Astrocyte of the cerebellum (primary cell): ENCODE measurements around the gene AJAP1.

Source experiments
- DNase-seq: peaks from one replicate; pipeline ENCODE4 v3.0.0-alpha.2; 2011; ENCODE audit warnings: low read depth
- H3K4me3 ChIP-seq: 2 replicates; pipeline ENCODE4 v1.5.1; 2011; ENCODE audit warnings: mild to moderate bottlenecking, low read depth, low read length, moderate library complexity
- in situ Hi-C: cut with HindIII; loops from 2 replicates; pipeline ENCODE4 v1.10.0; 2017; ENCODE audit warnings: low sequenced_read_pairs
- TF ChIP-seq, protein P1 (sequence below): IDR thresholded peaks from 2 replicates; pipeline ENCODE4 v1.5.1; 2012; ENCODE audit warnings: low read length, low read depth, moderate library complexity, mild to moderate bottlenecking; ENCODE audit errors: missing control alignments

Gene AJAP1

DNA sequence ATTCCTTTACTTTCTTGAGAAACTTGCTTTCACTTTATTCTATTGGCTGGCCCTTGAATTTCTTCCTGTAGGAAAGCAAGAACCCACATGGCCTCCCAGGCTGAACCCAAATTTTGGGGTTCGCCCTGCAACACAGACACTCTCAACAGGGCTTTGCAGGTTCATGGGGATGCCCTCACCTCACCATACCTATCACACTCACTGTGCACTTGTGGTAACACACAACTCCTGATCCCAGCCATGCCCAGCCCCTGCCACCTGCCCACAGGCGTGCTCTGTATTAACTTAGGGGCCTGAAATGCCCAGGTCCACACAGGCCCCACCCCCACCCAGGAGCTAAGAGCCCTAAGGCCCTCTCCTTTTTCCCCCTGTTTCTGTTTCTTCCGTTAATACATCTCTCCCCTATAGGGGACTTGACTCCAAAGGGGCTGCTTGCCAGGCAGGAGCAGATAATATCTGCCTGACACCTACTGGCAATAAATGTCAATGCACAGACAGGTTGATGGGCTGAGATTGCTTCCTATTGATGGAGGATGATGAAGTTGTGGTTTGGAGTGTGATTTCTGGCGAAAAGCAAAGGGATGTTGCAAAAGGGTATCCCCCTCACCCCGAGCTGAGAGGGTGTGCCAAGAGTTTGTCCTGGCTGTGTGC lies 171.5 kb downstream of the AJAP1 start:
- TF ChIP-seq, protein P1, sequence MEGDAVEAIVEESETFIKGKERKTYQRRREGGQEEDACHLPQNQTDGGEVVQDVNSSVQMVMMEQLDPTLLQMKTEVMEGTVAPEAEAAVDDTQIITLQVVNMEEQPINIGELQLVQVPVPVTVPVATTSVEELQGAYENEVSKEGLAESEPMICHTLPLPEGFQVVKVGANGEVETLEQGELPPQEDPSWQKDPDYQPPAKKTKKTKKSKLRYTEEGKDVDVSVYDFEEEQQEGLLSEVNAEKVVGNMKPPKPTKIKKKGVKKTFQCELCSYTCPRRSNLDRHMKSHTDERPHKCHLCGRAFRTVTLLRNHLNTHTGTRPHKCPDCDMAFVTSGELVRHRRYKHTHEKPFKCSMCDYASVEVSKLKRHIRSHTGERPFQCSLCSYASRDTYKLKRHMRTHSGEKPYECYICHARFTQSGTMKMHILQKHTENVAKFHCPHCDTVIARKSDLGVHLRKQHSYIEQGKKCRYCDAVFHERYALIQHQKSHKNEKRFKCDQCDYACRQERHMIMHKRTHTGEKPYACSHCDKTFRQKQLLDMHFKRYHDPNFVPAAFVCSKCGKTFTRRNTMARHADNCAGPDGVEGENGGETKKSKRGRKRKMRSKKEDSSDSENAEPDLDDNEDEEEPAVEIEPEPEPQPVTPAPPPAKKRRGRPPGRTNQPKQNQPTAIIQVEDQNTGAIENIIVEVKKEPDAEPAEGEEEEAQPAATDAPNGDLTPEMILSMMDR, result no peak

DNA sequence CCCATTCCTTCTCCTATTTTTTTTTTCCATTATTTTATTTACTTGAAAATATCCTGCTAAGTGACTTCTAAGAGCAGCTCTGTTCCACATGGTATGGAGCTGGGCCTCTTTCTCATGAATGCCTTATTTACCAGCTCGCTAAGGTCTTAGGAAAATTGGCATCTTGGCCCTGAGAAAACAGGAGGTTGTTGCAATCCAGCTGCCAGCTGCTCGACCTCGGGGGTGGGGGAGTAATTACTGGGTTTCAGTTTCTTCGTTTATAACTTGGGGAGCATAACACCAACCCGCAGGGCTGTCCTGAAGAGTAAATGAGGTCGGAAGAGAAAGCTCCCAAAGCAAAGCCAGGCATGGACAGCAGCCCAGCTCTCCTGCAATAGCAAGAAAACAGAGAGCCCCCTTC lies 176.3 kb downstream of the AJAP1 start:
- in situ Hi-C loops, result no loop called here
- H3K4me3 ChIP-seq, result no peak overlapping the region
- TF ChIP-seq, protein P1, result no peak
- no peak for DNase-seq

More for the DNA sequence above, 171.5 kb downstream of the AJAP1 start:
- in situ Hi-C loops, result no loop called here
- no peak for DNase-seq
- no peak overlapping the region for H3K4me3 ChIP-seq

DNA sequence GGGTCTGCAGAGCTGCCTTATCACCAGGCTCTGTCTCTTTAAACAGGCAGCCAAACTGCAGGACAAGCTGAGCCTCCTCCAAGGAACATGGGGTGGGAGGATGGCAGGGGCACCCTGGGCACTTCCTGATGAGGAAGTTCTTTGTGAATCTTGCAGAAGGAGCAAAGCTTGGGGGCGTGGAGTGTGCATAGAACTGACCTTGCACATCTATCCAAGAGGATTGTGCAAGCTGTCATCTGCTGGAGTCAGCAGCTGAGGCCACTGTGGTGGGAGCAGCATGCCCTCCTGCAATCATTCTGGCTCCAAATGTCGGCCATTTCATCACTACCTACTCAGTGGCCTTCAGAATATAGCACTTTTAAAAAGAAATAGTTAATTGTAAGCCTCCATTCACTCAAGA lies 182.2 kb downstream of the AJAP1 start:
- no peak for DNase-seq
- in situ Hi-C loops, result loop anchor here (5.0 kb wide), 1 partner anchor 46 kb away; no protein-coding TSS in a partner anchor
- no peak overlapping the region for H3K4me3 ChIP-seq
- TF ChIP-seq, protein P1, result no peak

DNA sequence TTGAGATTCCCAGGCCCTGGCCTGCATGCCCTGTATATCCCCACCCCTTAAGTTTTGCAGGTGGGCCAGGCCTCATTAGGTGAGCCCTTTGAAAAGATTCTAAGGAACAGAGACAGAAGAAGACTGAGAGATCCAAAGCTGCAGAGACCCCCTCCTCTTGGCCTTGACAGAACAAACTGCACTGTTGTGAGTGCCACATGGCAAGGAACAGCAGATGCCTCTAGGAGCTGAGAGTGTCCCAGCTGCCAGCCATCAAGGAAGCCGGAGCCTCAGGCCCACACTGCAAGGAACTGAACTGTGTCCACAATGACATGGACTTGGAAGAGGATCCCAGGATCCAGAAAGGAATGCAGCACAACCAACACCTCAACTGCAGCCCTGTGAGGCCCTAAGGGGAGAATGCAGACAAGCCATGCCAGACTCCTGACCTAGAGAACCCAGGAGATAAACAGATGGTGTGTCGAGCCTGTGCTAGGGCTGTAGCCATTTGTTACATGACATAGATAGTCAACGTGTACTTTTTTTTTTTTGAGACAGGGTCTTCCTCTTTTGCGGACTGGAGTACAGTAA lies 182.7 kb downstream of the AJAP1 start:
- in situ Hi-C loops, result loop anchor here (5.0 kb wide), 1 partner anchor 45 kb away; no protein-coding TSS in a partner anchor
- TF ChIP-seq, protein P1, result no peak
- no peak for DNase-seq
- H3K4me3 ChIP-seq, result no peak overlapping the region

DNA sequence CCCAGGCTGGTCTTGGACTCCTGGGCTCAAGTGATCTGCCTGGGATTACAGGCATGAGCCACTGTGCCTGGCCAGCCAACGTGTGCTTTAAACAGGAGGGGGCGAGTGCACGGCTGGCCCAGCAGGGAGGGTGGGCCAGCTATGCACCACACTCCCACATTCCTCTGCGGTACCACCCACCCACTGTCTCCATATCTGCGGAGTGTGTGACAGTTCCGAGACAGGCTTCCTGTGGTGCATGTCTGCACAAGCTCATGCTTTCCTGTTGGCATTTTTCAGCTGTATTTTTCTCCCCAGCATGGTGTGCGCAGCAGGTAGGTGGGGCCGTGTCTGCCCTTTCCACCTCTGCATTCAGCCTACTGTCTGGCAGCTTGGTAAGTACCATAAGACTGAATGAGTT lies 183.3 kb downstream of the AJAP1 start:
- no peak overlapping the region for H3K4me3 ChIP-seq
- in situ Hi-C loops, result loop anchor here (5.0 kb wide), 1 partner anchor 45 kb away; no protein-coding TSS in a partner anchor
- no peak for DNase-seq
- TF ChIP-seq, protein P1, result no peak

DNA sequence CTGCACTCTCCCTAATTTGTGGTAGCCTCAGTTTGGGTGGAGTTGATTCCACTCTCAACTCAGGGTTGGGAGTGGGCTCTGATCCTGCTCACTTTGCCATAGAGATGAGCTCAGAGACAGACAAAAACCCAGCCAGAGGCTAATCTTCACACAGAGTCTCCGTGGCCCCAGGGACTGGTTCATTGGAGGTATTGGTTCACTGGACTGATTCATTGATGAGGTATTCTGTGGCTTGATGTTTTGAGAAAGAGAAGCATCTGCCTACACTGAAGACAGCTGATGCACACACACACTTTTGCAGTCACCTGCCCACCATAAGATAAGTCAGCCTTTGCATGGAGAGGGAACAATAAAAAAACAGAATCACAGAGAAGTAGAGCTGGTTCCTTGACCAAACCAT lies 183.8 kb downstream of the AJAP1 start:
- no peak for DNase-seq
- in situ Hi-C loops, result loop anchor here (5.0 kb wide), 1 partner anchor 44 kb away; no protein-coding TSS in a partner anchor
- H3K4me3 ChIP-seq, result no peak overlapping the region
- TF ChIP-seq, protein P1, result no peak
